ENCODE measurements around the gene KCNH1.
"Not testable (repeated sequence)": the region's sequence is repeated elsewhere in the genome, so short reads cannot be mapped to it uniquely, and the experiment has no call there.

Gene KCNH1

GRCh38 chr1:211007830-211008229 lies 126.1 kb downstream of the KCNH1 start:
- H3K27ac ChIP-seq (ENCODE audit: low read length): no peak overlapping the region
- H3K27me3 ChIP-seq (ENCODE audit: low read depth, low read length): no peaks in the 10 kb centered on the region
- H3K4me3 ChIP-seq (ENCODE audit: low read depth in 1 of 2, low read length in 2 of 2): no peak overlapping the region
- no peaks in the 10 kb centered on the region for H3K36me3 ChIP-seq (ENCODE audit: control insufficient read depth in 1 of 2, insufficient read depth in 2 of 2, low read length in 2 of 2)
- no peaks in the 10 kb centered on the region for H3K9me3 ChIP-seq (ENCODE audit: control insufficient read depth in 1 of 2, low read length in 2 of 2)
- no peaks in the 10 kb centered on the region for H3K4me1 ChIP-seq (ENCODE audit: control insufficient read depth in 1 of 2, insufficient read depth in 2 of 2, low read length in 2 of 2)

- H3K27me3 ChIP-seq (ENCODE audit: low read depth, low read length); H3K4me3 ChIP-seq (ENCODE audit: low read depth in 1 of 2, low read length in 2 of 2); H3K27ac ChIP-seq (ENCODE audit: low read length); H3K4me1 ChIP-seq (ENCODE audit: control insufficient read depth in 1 of 2, insufficient read depth in 2 of 2, low read length in 2 of 2); H3K36me3 ChIP-seq (ENCODE audit: control insufficient read depth in 1 of 2, insufficient read depth in 2 of 2, low read length in 2 of 2); H3K9me3 ChIP-seq (ENCODE audit: control insufficient read depth in 1 of 2, low read length in 2 of 2): not testable (repeated sequence)
Measured at GRCh38 chr1:210995931-210996330, 138.0 kb downstream of the KCNH1 start.

- Histone ChIP-seq H3K9me3 (ENCODE audit: control insufficient read depth in 1 of 2, low read length in 2 of 2) (peaks cover 0 to 5% of the 10 kb centered on the region in 2 donors), H3K4me3 (ENCODE audit: low read depth in 1 of 2, low read length in 2 of 2) (no peak overlapping the region), H3K4me1 (ENCODE audit: control insufficient read depth in 1 of 2, insufficient read depth in 2 of 2, low read length in 2 of 2) (no peaks in the 10 kb centered on the region), H3K27ac (ENCODE audit: low read length) (no peak overlapping the region), H3K27me3 (ENCODE audit: low read depth, low read length) (no peaks in the 10 kb centered on the region), H3K36me3 (ENCODE audit: control insufficient read depth in 1 of 2, insufficient read depth in 2 of 2, low read length in 2 of 2) (no peaks in the 10 kb centered on the region)
Measured at GRCh38 chr1:210992837-210993236, 141.1 kb downstream of the KCNH1 start.

GRCh38 chr1:210989905-210990304 lies 144.0 kb downstream of the KCNH1 start:
- H3K9me3 ChIP-seq (ENCODE audit: control insufficient read depth in 1 of 2, low read length in 2 of 2): peaks cover 0 to 2% of the 10 kb centered on the region in 2 donors
- H3K4me1 ChIP-seq (ENCODE audit: control insufficient read depth in 1 of 2, insufficient read depth in 2 of 2, low read length in 2 of 2): no peaks in the 10 kb centered on the region
- H3K27ac ChIP-seq (ENCODE audit: low read length): no peak overlapping the region
- H3K4me3 ChIP-seq (ENCODE audit: low read depth in 1 of 2, low read length in 2 of 2): no peak overlapping the region
- no peaks in the 10 kb centered on the region for H3K27me3 ChIP-seq (ENCODE audit: low read depth, low read length)
- no peaks in the 10 kb centered on the region for H3K36me3 ChIP-seq (ENCODE audit: control insufficient read depth in 1 of 2, insufficient read depth in 2 of 2, low read length in 2 of 2)

- Histone ChIP-seq H3K9me3 (ENCODE audit: control insufficient read depth in 1 of 2, low read length in 2 of 2) (no peaks in the 10 kb centered on the region), H3K4me3 (ENCODE audit: low read depth in 1 of 2, low read length in 2 of 2) (no peak overlapping the region), H3K27ac (ENCODE audit: low read length) (no peak overlapping the region), H3K27me3 (ENCODE audit: low read depth, low read length) (no peaks in the 10 kb centered on the region), H3K4me1 (ENCODE audit: control insufficient read depth in 1 of 2, insufficient read depth in 2 of 2, low read length in 2 of 2) (no peaks in the 10 kb centered on the region), H3K36me3 (ENCODE audit: control insufficient read depth in 1 of 2, insufficient read depth in 2 of 2, low read length in 2 of 2) (no peaks in the 10 kb centered on the region)
Measured at GRCh38 chr1:210981490-210981889, 152.5 kb downstream of the KCNH1 start.

- Histone ChIP-seq H3K27ac (ENCODE audit: low read length) (no peak overlapping the region), H3K36me3 (ENCODE audit: control insufficient read depth in 1 of 2, insufficient read depth in 2 of 2, low read length in 2 of 2) (no peaks in the 10 kb centered on the region), H3K4me1 (ENCODE audit: control insufficient read depth in 1 of 2, insufficient read depth in 2 of 2, low read length in 2 of 2) (no peaks in the 10 kb centered on the region), H3K9me3 (ENCODE audit: control insufficient read depth in 1 of 2, low read length in 2 of 2) (no peaks in the 10 kb centered on the region), H3K4me3 (ENCODE audit: low read depth in 1 of 2, low read length in 2 of 2) (no peak overlapping the region), H3K27me3 (ENCODE audit: low read depth, low read length) (no peaks in the 10 kb centered on the region)
Measured at GRCh38 chr1:210980082-210980481, 153.9 kb downstream of the KCNH1 start.

GRCh38 chr1:210978974-210979354 lies 155.0 kb downstream of the KCNH1 start:
- Histone ChIP-seq H3K9me3 (ENCODE audit: control insufficient read depth in 1 of 2, low read length in 2 of 2) (no peaks in the 10 kb centered on the region), H3K27me3 (ENCODE audit: low read depth, low read length) (no peaks in the 10 kb centered on the region), H3K4me3 (ENCODE audit: low read depth in 1 of 2, low read length in 2 of 2) (no peak overlapping the region), H3K36me3 (ENCODE audit: control insufficient read depth in 1 of 2, insufficient read depth in 2 of 2, low read length in 2 of 2) (no peaks in the 10 kb centered on the region), H3K4me1 (ENCODE audit: control insufficient read depth in 1 of 2, insufficient read depth in 2 of 2, low read length in 2 of 2) (no peaks in the 10 kb centered on the region), H3K27ac (ENCODE audit: low read length) (no peak overlapping the region)

GRCh38 chr1:210978316-210978973 lies 155.5 kb downstream of the KCNH1 start:
- H3K36me3 ChIP-seq (ENCODE audit: control insufficient read depth in 1 of 2, insufficient read depth in 2 of 2, low read length in 2 of 2): no peaks in the 10 kb centered on the region
- no peaks in the 10 kb centered on the region for H3K27me3 ChIP-seq (ENCODE audit: low read depth, low read length)
- no peak overlapping the region for H3K4me3 ChIP-seq (ENCODE audit: low read depth in 1 of 2, low read length in 2 of 2)
- H3K9me3 ChIP-seq (ENCODE audit: control insufficient read depth in 1 of 2, low read length in 2 of 2): no peaks in the 10 kb centered on the region
- H3K27ac ChIP-seq (ENCODE audit: low read length): no peak overlapping the region
- H3K4me1 ChIP-seq (ENCODE audit: control insufficient read depth in 1 of 2, insufficient read depth in 2 of 2, low read length in 2 of 2): no peaks in the 10 kb centered on the region

- no peaks in the 10 kb centered on the region for H3K9me3 ChIP-seq (ENCODE audit: control insufficient read depth in 1 of 2, low read length in 2 of 2)
- H3K27me3 ChIP-seq (ENCODE audit: low read depth, low read length): no peaks in the 10 kb centered on the region
- no peak overlapping the region for H3K4me3 ChIP-seq (ENCODE audit: low read depth in 1 of 2, low read length in 2 of 2)
- no peaks in the 10 kb centered on the region for H3K4me1 ChIP-seq (ENCODE audit: control insufficient read depth in 1 of 2, insufficient read depth in 2 of 2, low read length in 2 of 2)
- no peak overlapping the region for H3K27ac ChIP-seq (ENCODE audit: low read length)
- H3K36me3 ChIP-seq (ENCODE audit: control insufficient read depth in 1 of 2, insufficient read depth in 2 of 2, low read length in 2 of 2): no peaks in the 10 kb centered on the region
Measured at GRCh38 chr1:210951279-210951678, 182.7 kb downstream of the KCNH1 start.

GRCh38 chr1:210949940-210950546 lies 183.9 kb downstream of the KCNH1 start:
- H3K27me3 ChIP-seq (ENCODE audit: low read depth, low read length); H3K4me1 ChIP-seq (ENCODE audit: control insufficient read depth in 1 of 2, insufficient read depth in 2 of 2, low read length in 2 of 2); H3K36me3 ChIP-seq (ENCODE audit: control insufficient read depth in 1 of 2, insufficient read depth in 2 of 2, low read length in 2 of 2); H3K27ac ChIP-seq (ENCODE audit: low read length); H3K4me3 ChIP-seq (ENCODE audit: low read depth in 1 of 2, low read length in 2 of 2); H3K9me3 ChIP-seq (ENCODE audit: control insufficient read depth in 1 of 2, low read length in 2 of 2): not testable (repeated sequence)

- no peaks in the 10 kb centered on the region for H3K4me1 ChIP-seq (ENCODE audit: control insufficient read depth in 1 of 2, insufficient read depth in 2 of 2, low read length in 2 of 2)
- no peaks in the 10 kb centered on the region for H3K27me3 ChIP-seq (ENCODE audit: low read depth, low read length)
- H3K9me3 ChIP-seq (ENCODE audit: control insufficient read depth in 1 of 2, low read length in 2 of 2): no peaks in the 10 kb centered on the region
- no peaks in the 10 kb centered on the region for H3K36me3 ChIP-seq (ENCODE audit: control insufficient read depth in 1 of 2, insufficient read depth in 2 of 2, low read length in 2 of 2)
- no peak overlapping the region for H3K4me3 ChIP-seq (ENCODE audit: low read depth in 1 of 2, low read length in 2 of 2)
- H3K27ac ChIP-seq (ENCODE audit: low read length): no peak overlapping the region
Measured at GRCh38 chr1:210949489-210949888, 184.5 kb downstream of the KCNH1 start.

GRCh38 chr1:210949039-210949438 lies 184.9 kb downstream of the KCNH1 start:
- Histone ChIP-seq H3K4me3 (ENCODE audit: low read depth in 1 of 2, low read length in 2 of 2) (no peak overlapping the region), H3K27me3 (ENCODE audit: low read depth, low read length) (no peaks in the 10 kb centered on the region)

More at GRCh38 chr1:210949039-210949438, 184.9 kb downstream of the KCNH1 start:
- Histone ChIP-seq H3K9me3 (ENCODE audit: control insufficient read depth in 1 of 2, low read length in 2 of 2) (no peaks in the 10 kb centered on the region), H3K27ac (ENCODE audit: low read length) (no peak overlapping the region), H3K4me1 (ENCODE audit: control insufficient read depth in 1 of 2, insufficient read depth in 2 of 2, low read length in 2 of 2) (no peaks in the 10 kb centered on the region), H3K36me3 (ENCODE audit: control insufficient read depth in 1 of 2, insufficient read depth in 2 of 2, low read length in 2 of 2) (no peaks in the 10 kb centered on the region)

Measured in muscle layer of duodenum (tissue), 2 donors.